Esophagus muscularis mucosa (tissue), 4 donors: ENCODE results near the gene ATP10A. TPM values are rescaled to one million over a fixed set of nuclear protein-coding genes. Genes with fewer than 3 reads are reported as not detected.
A peak's percentile ranks its signal among the peaks of the same experiment; 100 is the strongest.

ENCODE experiments used
- DNase-seq: peaks from one replicate; pipeline ENCODE4 v3.0.0-alpha.2; 2017; ENCODE audit errors: extremely low spot score
- H3K27ac ChIP-seq, 4 donors: fragments of 200-600 bp; sonication (generic); replicated peaks in 1 of 4; 1 replicate in 3 of 4; 2 replicates in 1 of 4; pipeline ENCODE4 v1.5.1; 2016 to 2019; ENCODE audit warnings: mild to moderate bottlenecking in 1 of 4
- H3K27me3 ChIP-seq, 4 donors: fragments of 200-600 bp; sonication (generic); one replicate each; pipeline versions ENCODE4 v1.5.1 to v1.6.0; 2016 to 2019
- H3K36me3 ChIP-seq, 4 donors: fragments of 200-600 bp; sonication (generic); one replicate each; pipeline ENCODE4 v1.5.1; 2016 to 2019
- H3K4me1 ChIP-seq, 4 donors: fragments of 200-600 bp; sonication (generic); one replicate each; pipeline ENCODE4 v1.5.1; 2016 to 2019
- H3K4me3 ChIP-seq, 4 donors: fragments of 200-600 bp; sonication (generic); 1 replicate in 2 of 4; 2 replicates in 2 of 4; pipeline ENCODE4 v1.5.1; 2016 to 2019; ENCODE audit warnings: mild to moderate bottlenecking in 4 of 4, moderate library complexity in 1 of 4
- H3K9me3 ChIP-seq, 4 donors: fragments of 200-600 bp; sonication (generic); 1 replicate in 3 of 4; 2 replicates in 1 of 4; pipeline ENCODE4 v1.5.1; 2016 to 2019
- EP300 ChIP-seq: sonication (generic); formaldehyde crosslinking; IDR thresholded peaks from one replicate; pipeline ENCODE4 v1.6.1; 2017; ENCODE audit warnings: antibody characterized with exemption
- POLR2A ChIP-seq: fragments of 450-650 bp; IDR thresholded peaks from one replicate; pipeline ENCODE4 v1.6.1; 2017; ENCODE audit warnings: antibody characterized with exemption, moderate library complexity, mild to moderate bottlenecking, low read depth
- POLR2AphosphoS5 ChIP-seq, 2 donors: sonication (generic); formaldehyde crosslinking; IDR thresholded peaks; one replicate each; pipeline ENCODE4 v1.6.1; 2017; ENCODE audit warnings: antibody characterized with exemption in 2 of 2
- whole genome bisulfite sequencing: methylation state at CpG from one replicate; pipeline ENCODE4 v1.1.5; 2018; 5-methylcytosine and 5-hydroxymethylcytosine counted together
- intact Hi-C: fragments of 100-400 bp; cut with DNase I; formaldehyde crosslinking; loops from one replicate; pipeline ENCODE4 v1.15.1; 2023
- total RNA-seq, 4 donors: library from RNA; depleted of rRNA; stranded (reverse); fragments of >200 nt; gene quantifications; one replicate each; pipeline versions ENCODE4 v1.1.0 to v1.2.1, GENCODE V29; 2016
- TF ChIP-seq, protein P1 (sequence below), 3 experiments: fragments of 200-600 bp in 2 of 3; fragments of 450-650 bp in 1 of 3; sonication (generic) in 2 of 3; IDR thresholded peaks; one replicate each; pipeline ENCODE4 v1.5.1; 2017 to 2019; ENCODE audit warnings: antibody characterized with exemption in 3 of 3, mild to moderate bottlenecking in 2 of 3, moderate library complexity in 1 of 3

Gene ATP10A
- total RNA-seq, 4 donors from 2014 or later = 23.9 to 51.9 (median 32.6) TPM

DNA sequence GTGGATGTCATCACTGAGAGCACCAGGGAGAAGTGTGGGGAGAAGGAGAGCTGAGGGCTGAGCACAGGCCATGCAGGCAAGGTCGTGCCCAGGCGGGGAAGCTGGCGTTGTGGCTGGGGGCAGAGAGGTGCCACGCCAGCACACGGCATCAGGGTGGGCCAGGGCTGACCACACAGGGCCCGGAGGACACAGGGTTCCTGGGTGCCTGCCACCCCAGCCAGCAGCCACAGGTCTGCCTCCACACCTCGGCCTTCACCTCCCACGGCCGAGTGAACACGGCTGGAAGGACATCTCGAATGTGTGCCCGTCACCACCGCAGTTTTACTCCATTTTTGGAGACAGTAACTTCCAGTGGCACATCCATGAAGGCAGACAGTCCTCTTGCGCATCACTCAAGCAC, 77.1 kb downstream of the ATP10A start:
- intact Hi-C loops = loop anchor here (2.0 kb wide), 1 partner anchor 75 kb away; no protein-coding TSS in a partner anchor
- Histone ChIP-seq H3K4me3 (no peak overlapping the region), H3K27me3 (no peaks in the 10 kb centered on the region), H3K27ac (peak overlapping the region; percentile 75 to 85 (median 78)), H3K36me3 (no peaks in the 10 kb centered on the region), H3K4me1 (peaks cover 35 to 85% (median 83%) of the 10 kb centered on the region in 4 donors), H3K9me3 (no peaks in the 10 kb centered on the region)
- TF ChIP-seq EP300 (no peak), POLR2A (no peak), POLR2AphosphoS5 (IDR thresholded peaks at IDR 0.05) (no peak)
- TF ChIP-seq, protein P1, sequence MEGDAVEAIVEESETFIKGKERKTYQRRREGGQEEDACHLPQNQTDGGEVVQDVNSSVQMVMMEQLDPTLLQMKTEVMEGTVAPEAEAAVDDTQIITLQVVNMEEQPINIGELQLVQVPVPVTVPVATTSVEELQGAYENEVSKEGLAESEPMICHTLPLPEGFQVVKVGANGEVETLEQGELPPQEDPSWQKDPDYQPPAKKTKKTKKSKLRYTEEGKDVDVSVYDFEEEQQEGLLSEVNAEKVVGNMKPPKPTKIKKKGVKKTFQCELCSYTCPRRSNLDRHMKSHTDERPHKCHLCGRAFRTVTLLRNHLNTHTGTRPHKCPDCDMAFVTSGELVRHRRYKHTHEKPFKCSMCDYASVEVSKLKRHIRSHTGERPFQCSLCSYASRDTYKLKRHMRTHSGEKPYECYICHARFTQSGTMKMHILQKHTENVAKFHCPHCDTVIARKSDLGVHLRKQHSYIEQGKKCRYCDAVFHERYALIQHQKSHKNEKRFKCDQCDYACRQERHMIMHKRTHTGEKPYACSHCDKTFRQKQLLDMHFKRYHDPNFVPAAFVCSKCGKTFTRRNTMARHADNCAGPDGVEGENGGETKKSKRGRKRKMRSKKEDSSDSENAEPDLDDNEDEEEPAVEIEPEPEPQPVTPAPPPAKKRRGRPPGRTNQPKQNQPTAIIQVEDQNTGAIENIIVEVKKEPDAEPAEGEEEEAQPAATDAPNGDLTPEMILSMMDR (IDR thresholded peaks at IDR 0.05) = no peak
- DNase-seq = no peak
- WGBS = 85% methylated on average over 12 of the region's 14 CpGs

DNA sequence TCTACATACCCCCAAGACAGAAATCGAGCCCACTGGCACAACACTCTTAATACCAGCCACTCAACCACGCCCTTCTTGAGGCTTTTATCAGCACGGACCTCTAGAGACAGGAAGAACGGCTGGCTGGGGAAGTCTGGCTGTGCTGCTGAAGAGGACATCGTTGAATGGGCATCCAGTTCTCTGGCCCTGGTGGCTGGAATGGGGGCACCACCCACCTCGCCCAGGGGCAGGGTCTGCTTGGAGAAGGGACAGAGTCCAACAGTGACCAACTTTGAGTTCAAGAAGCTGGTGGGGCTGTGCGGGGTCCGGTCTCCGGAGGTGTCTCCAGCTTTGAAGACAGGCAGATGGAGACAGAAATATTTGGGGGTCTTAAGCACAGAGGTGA, 77.5 kb downstream of the ATP10A start:
- no peaks in the 10 kb centered on the region for H3K9me3 ChIP-seq
- H3K36me3 ChIP-seq = peaks cover 0 to 3% (median 2%) of the 10 kb centered on the region in 4 donors
- intact Hi-C loops = loop anchor here (2.0 kb wide), 1 partner anchor 75 kb away; no protein-coding TSS in a partner anchor
- DNase-seq = no peak
- H3K4me1 ChIP-seq = peaks cover 31 to 81% (median 79%) of the 10 kb centered on the region in 4 donors
- WGBS = 94% methylated on average over 4 of the region's 9 CpGs
- H3K27me3 ChIP-seq = no peaks in the 10 kb centered on the region
- H3K27ac ChIP-seq = peak overlapping the region; percentile 75 to 85 (median 78)
- no peak for TF ChIP-seq POLR2AphosphoS5 (IDR thresholded peaks at IDR 0.05)
- H3K4me3 ChIP-seq = peak overlapping the region in 1 of 4 donors; percentile 7

DNA sequence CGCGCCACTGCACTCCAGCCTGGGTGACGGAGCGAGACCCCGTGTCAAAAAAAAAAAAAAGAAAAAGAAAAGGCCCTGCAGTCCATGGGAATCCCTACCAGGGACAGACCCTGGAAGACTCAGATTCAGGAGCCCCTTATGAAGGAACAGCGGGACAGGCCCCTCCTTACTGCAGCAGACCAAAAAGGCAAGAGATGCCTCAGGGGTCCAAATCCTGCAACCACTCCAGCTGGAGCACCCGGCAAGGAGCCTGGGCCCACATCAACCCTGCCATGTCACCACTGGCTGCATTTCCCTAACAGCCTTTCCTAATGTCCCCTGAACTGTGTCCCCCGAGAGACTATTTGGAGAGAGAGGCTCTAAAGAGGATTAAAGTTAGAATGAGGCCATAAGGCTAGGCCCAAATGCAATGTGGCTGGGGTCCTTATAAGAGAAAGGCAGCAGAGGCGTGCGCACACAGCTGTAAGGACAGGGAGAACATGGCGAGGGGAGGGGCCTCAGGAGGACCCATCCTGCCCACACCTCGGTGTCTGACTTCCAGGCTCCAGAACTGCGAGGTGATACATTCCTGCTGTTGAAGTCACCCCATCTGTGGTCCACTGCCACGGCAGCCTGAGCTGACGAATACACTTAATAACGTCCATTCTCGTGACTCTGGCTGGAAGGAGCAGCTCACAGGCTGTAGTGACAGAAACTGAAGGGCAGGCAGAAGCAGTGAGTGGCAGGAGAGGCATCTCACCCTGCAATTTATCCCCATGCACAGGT, 78.1 kb downstream of the ATP10A start:
- WGBS = 82% methylated on average over 12 of the region's 17 CpGs
- H3K36me3 ChIP-seq = peaks cover 0 to 9% (median 6%) of the 10 kb centered on the region in 4 donors
- no peaks in the 10 kb centered on the region for H3K27me3 ChIP-seq
- peaks cover 30 to 75% (median 73%) of the 10 kb centered on the region in 4 donors for H3K4me1 ChIP-seq
- intact Hi-C loops = no loop called here
- H3K4me3 ChIP-seq = peak overlapping the region in 1 of 4 donors; percentile 7
- H3K9me3 ChIP-seq = no peaks in the 10 kb centered on the region
- TF ChIP-seq, protein P1 (IDR thresholded peaks at IDR 0.05) = no peak
- TF ChIP-seq POLR2AphosphoS5 (IDR thresholded peaks at IDR 0.05) = peak; percentile 56 to 74
- H3K27ac ChIP-seq = peak overlapping the region; percentile 75 to 85 (median 78)
- no peak for DNase-seq

DNA sequence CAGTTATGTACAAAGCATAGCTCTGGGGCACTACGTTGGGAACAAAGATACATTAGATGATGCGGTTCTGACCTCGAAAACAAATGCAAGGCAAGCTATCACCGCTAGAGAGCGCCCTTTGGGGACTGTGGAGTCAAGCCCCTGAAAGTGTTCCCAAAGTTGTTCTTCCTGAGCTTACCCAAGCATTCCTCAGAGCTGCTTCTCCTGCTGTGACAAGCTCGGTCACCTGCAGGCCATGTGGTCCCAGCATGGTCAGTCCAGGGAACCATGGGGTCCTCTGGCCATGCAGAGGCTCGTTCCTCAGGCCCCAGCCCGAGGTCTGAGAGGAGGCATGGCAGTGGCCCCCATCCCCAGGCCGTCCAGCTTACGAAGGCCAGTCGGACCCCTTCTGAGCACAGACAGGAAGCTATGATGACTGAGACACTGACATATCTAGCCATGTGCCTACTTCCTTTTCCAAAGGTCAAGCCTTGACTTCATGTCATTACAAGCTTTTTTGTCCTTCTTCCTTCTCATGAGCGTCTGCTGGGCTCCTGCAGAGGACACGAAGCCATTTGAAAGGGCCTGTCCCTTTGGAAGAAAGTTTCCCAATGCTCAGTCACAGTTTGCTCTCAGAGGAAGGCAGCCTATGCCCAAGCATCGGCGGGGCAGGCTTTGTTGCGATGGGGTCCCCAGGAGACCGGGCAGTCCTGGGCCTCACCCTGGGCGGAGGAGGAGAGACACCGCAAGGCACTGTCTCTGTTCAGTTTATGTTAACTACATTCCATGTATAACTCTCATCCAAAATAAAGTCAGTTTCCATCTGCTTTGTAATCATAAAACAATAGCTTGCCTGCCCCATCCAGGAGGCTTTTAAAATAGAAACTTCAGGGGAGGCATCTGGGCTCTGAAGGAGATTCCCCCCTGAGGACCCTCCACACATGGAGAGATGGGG, 79.3 kb downstream of the ATP10A start:
- H3K4me3 ChIP-seq = no peak overlapping the region
- TF ChIP-seq, protein P1 (IDR thresholded peaks at IDR 0.05) = peak; percentile 41 to 54 (median 43)
- no peak for TF ChIP-seq EP300
- no peak for TF ChIP-seq POLR2AphosphoS5 (IDR thresholded peaks at IDR 0.05)
- WGBS = 60% methylated on average over 16 of the region's 19 CpGs
- H3K27ac ChIP-seq = peak overlapping the region; percentile 75 to 85 (median 78)
- H3K9me3 ChIP-seq = no peaks in the 10 kb centered on the region
- H3K27me3 ChIP-seq = no peaks in the 10 kb centered on the region
- DNase-seq = no peak
- H3K36me3 ChIP-seq = peaks cover 0 to 13% (median 8%) of the 10 kb centered on the region in 4 donors
- H3K4me1 ChIP-seq = peaks cover 30 to 71% (median 67%) of the 10 kb centered on the region in 4 donors
- intact Hi-C loops = no loop called here

DNA sequence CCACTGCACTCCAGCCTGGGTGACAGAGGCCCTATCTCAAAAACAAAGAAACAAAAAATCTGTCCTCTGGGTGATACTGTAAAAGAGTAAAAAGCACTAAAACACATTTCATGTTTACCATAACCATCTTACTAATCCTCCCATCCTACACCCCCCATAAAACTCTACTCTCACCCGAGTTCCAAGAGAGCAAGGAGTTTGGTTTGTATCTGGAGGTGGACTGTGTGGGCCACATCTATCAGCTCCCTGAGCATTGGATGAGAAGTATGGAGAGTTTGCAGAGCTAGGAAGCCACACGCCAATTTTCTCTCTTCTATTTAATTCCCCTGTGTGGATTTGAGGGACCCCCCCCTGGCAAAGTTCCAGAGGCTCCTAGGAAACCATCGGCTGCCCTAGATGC, 80.0 kb downstream of the ATP10A start:
- Histone ChIP-seq H3K27me3 (no peaks in the 10 kb centered on the region), H3K4me1 (peaks cover 24 to 71% (median 67%) of the 10 kb centered on the region in 4 donors), H3K4me3 (no peak overlapping the region), H3K27ac (peak overlapping the region; percentile 75 to 85 (median 78)), H3K36me3 (peaks cover 0 to 13% (median 8%) of the 10 kb centered on the region in 4 donors), H3K9me3 (no peaks in the 10 kb centered on the region)
- TF ChIP-seq, protein P1 (IDR thresholded peaks at IDR 0.05) = no peak
- TF ChIP-seq EP300 = no peak
- TF ChIP-seq POLR2A = no peak
- no peak for TF ChIP-seq POLR2AphosphoS5 (IDR thresholded peaks at IDR 0.05)
- no peak for DNase-seq
- 84% methylated on average over 3 of the region's 3 CpGs for WGBS
- intact Hi-C loops = no loop called here
